H9 (cell line): Measurements from ENCODE around the gene RAB26. TPM values are rescaled to one million over a fixed set of nuclear protein-coding genes. Genes with fewer than 3 reads are reported as not detected.
"Not testable (repeated sequence)": the region's sequence is repeated elsewhere in the genome, so short reads cannot be mapped to it uniquely, and the experiment has no call there.

Experiments
- DNase-seq: peaks from one replicate; pipeline ENCODE4 v3.0.0-alpha.2; 2017
- H2AFZ ChIP-seq: one replicate; pipeline ENCODE4 v1.6.1; 2013; ENCODE audit warnings: mild to moderate bottlenecking, low read length, control low read depth, moderate library complexity
- H2AK5ac ChIP-seq: 2 replicates; pipeline ENCODE4 v1.6.1; 2013; ENCODE audit warnings: low read length, control low read depth, mixed read lengths; ENCODE audit not compliant: insufficient read length
- H2BK120ac ChIP-seq: one replicate; pipeline ENCODE4 v1.6.1; 2013; ENCODE audit warnings: low read depth, mild to moderate bottlenecking, low read length, control low read depth, inconsistent platforms; ENCODE audit not compliant: poor library complexity, severe bottlenecking
- H2BK12ac ChIP-seq: 2 replicates; pipeline ENCODE4 v1.6.1; 2013; ENCODE audit warnings: low read length, control low read depth, mixed read lengths, low read depth; ENCODE audit not compliant: insufficient read length
- H2BK15ac ChIP-seq: 2 replicates; pipeline ENCODE4 v1.6.1; 2013; ENCODE audit warnings: low read depth, low read length, control low read depth
- H2BK20ac ChIP-seq: one replicate; pipeline ENCODE4 v1.6.1; 2013; ENCODE audit warnings: low read depth, mild to moderate bottlenecking, low read length, control low read depth, inconsistent platforms; ENCODE audit not compliant: poor library complexity, severe bottlenecking
- H2BK5ac ChIP-seq: 2 replicates; pipeline ENCODE4 v1.6.1; 2013; ENCODE audit warnings: low read length, control low read depth, mixed read lengths; ENCODE audit not compliant: insufficient read length
- H3K14ac ChIP-seq: 2 replicates; pipeline ENCODE4 v1.6.1; 2013; ENCODE audit warnings: low read length, control low read depth; ENCODE audit not compliant: insufficient read depth
- H3K18ac ChIP-seq: 2 replicates; pipeline ENCODE4 v1.6.1; 2013; ENCODE audit warnings: low read depth, mild to moderate bottlenecking, mixed read lengths, low read length, control low read depth; ENCODE audit not compliant: insufficient read length
- H3K23ac ChIP-seq: 2 replicates; pipeline ENCODE4 v1.6.1; 2013; ENCODE audit warnings: low read length, control low read depth, mixed read lengths, low read depth; ENCODE audit not compliant: insufficient read length
- H3K23me2 ChIP-seq: 2 replicates; pipeline ENCODE4 v1.6.1; 2013; ENCODE audit warnings: low read depth, mild to moderate bottlenecking, mixed read lengths, low read length, control low read depth; ENCODE audit not compliant: insufficient read length, poor library complexity, severe bottlenecking
- H3K27ac ChIP-seq: 2 replicates; pipeline ENCODE4 v1.5.1; 2013; ENCODE audit warnings: low read length, control low read depth, mixed read lengths, low read depth; ENCODE audit not compliant: insufficient read length
- H3K27me3 ChIP-seq: 2 replicates; pipeline ENCODE4 v1.6.1; 2013; ENCODE audit warnings: low read length, control low read depth, inconsistent platforms; ENCODE audit not compliant: insufficient read depth
- H3K4ac ChIP-seq: 2 replicates; pipeline ENCODE4 v1.6.1; 2013; ENCODE audit warnings: low read depth, mild to moderate bottlenecking, control low read depth, inconsistent platforms, low read length, moderate library complexity
- H3K4me1 ChIP-seq: 2 replicates; pipeline ENCODE4 v1.6.1; 2013; ENCODE audit warnings: low read length, control low read depth, inconsistent platforms; ENCODE audit not compliant: insufficient read depth
- H3K4me2 ChIP-seq: 2 replicates; pipeline ENCODE4 v1.6.1; 2013; ENCODE audit warnings: low read length, control low read depth, mixed read lengths; ENCODE audit not compliant: insufficient read length, insufficient read depth
- H3K56ac ChIP-seq: 2 replicates; pipeline ENCODE4 v1.6.1; 2013; ENCODE audit warnings: low read depth, mild to moderate bottlenecking, mixed read lengths, low read length, control low read depth; ENCODE audit not compliant: insufficient read length
- H3K79me1 ChIP-seq: 2 replicates; pipeline ENCODE4 v1.6.1; 2013; ENCODE audit warnings: low read depth, mild to moderate bottlenecking, moderate library complexity, low read length, control low read depth, inconsistent platforms; ENCODE audit not compliant: insufficient read depth, poor library complexity, severe bottlenecking
- H3K79me2 ChIP-seq: 2 replicates; pipeline ENCODE4 v1.6.1; 2013; ENCODE audit warnings: low read length, control low read depth, inconsistent platforms; ENCODE audit not compliant: insufficient read depth
- H3K9ac ChIP-seq: 2 replicates; pipeline ENCODE4 v1.6.1; 2013; ENCODE audit warnings: low read length, control low read depth, mixed read lengths; ENCODE audit not compliant: insufficient read length; ENCODE audit errors: extremely low read depth
- H3K9me3 ChIP-seq: one replicate; pipeline ENCODE4 v1.6.1; 2013; ENCODE audit warnings: low read depth, low read length, inconsistent platforms; ENCODE audit not compliant: control insufficient read depth
- H3T11ph ChIP-seq: one replicate; pipeline ENCODE4 v1.6.1; 2013; ENCODE audit warnings: mild to moderate bottlenecking, low read length, control low read depth, inconsistent platforms
- H4K20me1 ChIP-seq: one replicate; pipeline ENCODE4 v1.6.1; 2013; ENCODE audit not compliant: control insufficient read depth, insufficient read length, insufficient read depth
- H4K5ac ChIP-seq: 2 replicates; pipeline ENCODE4 v1.6.1; 2013; ENCODE audit warnings: low read depth, mild to moderate bottlenecking, mixed read lengths, low read length, control low read depth; ENCODE audit not compliant: insufficient read length
- H4K8ac ChIP-seq: replicated peaks from 2 replicates; pipeline ENCODE4 v1.6.1; 2013; ENCODE audit warnings: low read length, control low read depth, mixed read lengths, low read depth; ENCODE audit not compliant: insufficient read length
- H4K91ac ChIP-seq: 2 replicates; pipeline ENCODE4 v1.6.1; 2013; ENCODE audit warnings: low read depth, mild to moderate bottlenecking, moderate library complexity, mixed read lengths, low read length, control low read depth; ENCODE audit not compliant: insufficient read length
- H3K27ac Mint-ChIP-seq, 3 experiments: 2 replicates in 2 of 3; 3 replicates in 1 of 3; pipeline ENCODE4 v1.8.0; 2020 to 2021; ENCODE audit warnings: mixed read lengths in 3 of 3, mild to moderate bottlenecking in 1 of 3, moderate library complexity in 1 of 3
- H3K27me3 Mint-ChIP-seq: 2 replicates; pipeline ENCODE4 v1.8.0; 2021; ENCODE audit warnings: low read depth, mild to moderate bottlenecking, moderate library complexity, mixed read lengths
- H3K36me3 Mint-ChIP-seq, 3 experiments: 2 replicates in 2 of 3; 3 replicates in 1 of 3; pipeline ENCODE4 v1.8.0; 2020 to 2021; ENCODE audit warnings: low read depth in 3 of 3, mixed read lengths in 3 of 3; ENCODE audit not compliant: insufficient read depth in 1 of 3
- H3K4me1 Mint-ChIP-seq, 2 experiments: 2 replicates each; pipeline ENCODE4 v1.8.0; 2020; ENCODE audit warnings: mixed read lengths in 2 of 2
- H3K4me3 Mint-ChIP-seq, 2 experiments: 2 replicates in 1 of 2; 3 replicates in 1 of 2; pipeline ENCODE4 v1.8.0; 2020 to 2021; ENCODE audit warnings: mild to moderate bottlenecking in 2 of 2, mixed read lengths in 2 of 2, moderate library complexity in 1 of 2
- H3K9me3 Mint-ChIP-seq, 2 experiments: 2 replicates in 1 of 2; 3 replicates in 1 of 2; pipeline ENCODE4 v1.8.0; 2020; ENCODE audit warnings: mild to moderate bottlenecking in 2 of 2, mixed read lengths in 2 of 2, moderate library complexity in 1 of 2
- WGBS: extraction: QIAGEN DNeasy Blood & Tissue Kit; methylation state at CpG from one replicate; pipeline ENCODE4 v1.1.7; 2013; ENCODE audit warnings: missing lambda C conversion rate, low lambda C conversion rate, mixed read lengths; ENCODE audit not compliant: insufficient read length; ENCODE audit errors: extremely low coverage; 5-methylcytosine and 5-hydroxymethylcytosine counted together
- total RNA-seq: library from RNA; stranded (reverse); gene quantifications from 2 replicates; pipeline ENCODE4 v1.2.1, GENCODE V29; 2021

The RAB26 gene
- total RNA-seq, 1 experiment from 2014 or later, result 2.4 TPM

GRCh38 chr16:2110332-2111008, 38.0 kb upstream of the RAB26 start:
- DNase-seq, H2BK120ac ChIP-seq, H2AFZ ChIP-seq, H3K79me1 ChIP-seq, H3K23me2 ChIP-seq, H3K79me2 ChIP-seq, H3K9me3 ChIP-seq, H2BK5ac ChIP-seq, H3K4me2 ChIP-seq, H3K27ac Mint-ChIP-seq, H2BK20ac ChIP-seq, H3T11ph ChIP-seq, H3K27me3 Mint-ChIP-seq, H2AK5ac ChIP-seq, H4K20me1 ChIP-seq, H3K4me3 Mint-ChIP-seq, H3K27ac ChIP-seq, H3K4ac ChIP-seq, H3K4me1 Mint-ChIP-seq, H2BK15ac ChIP-seq, H4K91ac ChIP-seq, H4K5ac ChIP-seq, H3K9ac ChIP-seq, H3K27me3 ChIP-seq, H4K8ac ChIP-seq, H2BK12ac ChIP-seq, H3K4me1 ChIP-seq, H3K9me3 Mint-ChIP-seq, H3K14ac ChIP-seq, H3K18ac ChIP-seq, H3K23ac ChIP-seq, H3K56ac ChIP-seq: not testable (repeated sequence)
- WGBS, result no CpG with 5 or more reads among the region's 43 CpGs
- H3K36me3 Mint-ChIP-seq, result peaks cover 2 to 26% (median 13%) of the 10 kb centered on the region in 3 experiments; a peak in 6 of 7 replicates

DNA sequence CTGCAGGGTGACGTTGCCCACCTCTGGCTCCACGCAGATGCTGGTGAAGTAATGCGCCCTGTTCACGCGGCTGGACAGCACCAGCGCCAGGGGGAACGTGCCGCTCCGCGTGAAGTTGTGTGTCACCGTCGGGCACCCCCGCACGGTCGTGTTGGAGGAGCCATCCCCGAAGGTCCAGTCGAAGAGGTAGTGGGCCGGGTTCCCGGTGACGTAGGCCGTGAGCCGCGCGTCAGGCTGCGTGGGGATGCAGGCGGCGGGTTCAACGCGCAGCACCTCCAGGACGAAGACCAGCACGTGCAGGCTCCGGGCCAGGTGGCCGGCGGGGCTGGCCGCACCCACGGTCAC, 37.4 kb upstream of the RAB26 start:
- no CpG with 5 or more reads among the region's 36 CpGs for WGBS
- not testable (repeated sequence) for H3K4me1 Mint-ChIP-seq, H3K4ac ChIP-seq, H3K9ac ChIP-seq, H3K27ac ChIP-seq, H3K4me1 ChIP-seq, H3K23me2 ChIP-seq, H3K79me2 ChIP-seq, H3K79me1 ChIP-seq, H2BK120ac ChIP-seq, H3K56ac ChIP-seq, H4K20me1 ChIP-seq, H3K23ac ChIP-seq, H3K4me3 Mint-ChIP-seq, H3K4me2 ChIP-seq, H3K27ac Mint-ChIP-seq, H4K91ac ChIP-seq, H3K9me3 Mint-ChIP-seq, H2BK12ac ChIP-seq, H3K9me3 ChIP-seq, H3T11ph ChIP-seq, H2BK20ac ChIP-seq, H4K5ac ChIP-seq, H2AFZ ChIP-seq, H2AK5ac ChIP-seq, H3K14ac ChIP-seq, H4K8ac ChIP-seq, H3K18ac ChIP-seq, H3K27me3 ChIP-seq, H2BK15ac ChIP-seq, H3K27me3 Mint-ChIP-seq, H2BK5ac ChIP-seq, DNase-seq
- peaks cover 2 to 22% (median 13%) of the 10 kb centered on the region in 3 experiments; a peak in 6 of 7 replicates for H3K36me3 Mint-ChIP-seq
